ENCODE results near the gene ANKRD31.
"Not testable (repeated sequence)": the region's sequence is repeated elsewhere in the genome, so short reads cannot be mapped to it uniquely, and the experiment has no call there.

Gene ANKRD31

DNA sequence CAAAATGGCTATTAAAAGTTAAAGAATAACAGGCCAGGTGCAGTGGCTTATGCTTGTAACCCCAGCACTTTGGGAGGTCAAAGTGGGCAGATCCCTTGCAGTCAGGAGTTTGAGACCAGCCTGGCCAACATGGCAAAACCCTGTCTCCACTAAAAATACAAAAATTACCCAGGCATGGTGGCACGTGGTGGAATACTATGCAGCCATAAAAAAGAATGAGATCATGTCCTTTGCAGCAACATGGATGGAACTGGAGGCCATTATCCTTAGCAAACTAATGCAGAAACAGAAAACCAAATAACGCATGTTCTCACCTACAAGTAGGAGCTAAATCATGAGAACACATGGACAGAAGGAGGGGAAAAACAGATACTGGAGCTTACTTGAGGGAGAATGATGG lies 15.9 kb downstream of the ANKRD31 start:
- DNase-seq, result not testable (repeated sequence)

DNA sequence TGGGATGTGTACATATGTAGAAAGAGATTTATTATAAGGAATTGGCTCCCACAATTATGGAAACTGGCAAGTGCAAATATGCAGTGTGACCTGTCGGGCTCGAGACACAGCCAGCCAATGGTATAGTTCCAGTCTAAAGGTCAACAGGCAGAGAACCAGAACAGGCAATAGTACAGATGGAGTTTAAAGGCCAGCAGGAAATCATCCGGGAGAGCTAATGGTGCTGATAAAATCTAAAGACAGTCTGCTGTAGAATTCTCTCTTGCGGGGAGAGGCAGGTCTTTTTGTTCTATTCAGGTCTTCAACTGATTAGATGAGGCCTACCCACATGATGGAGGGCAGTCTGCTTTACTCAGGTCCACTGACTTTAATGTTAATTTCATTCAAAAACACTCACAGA lies 21.8 kb downstream of the ANKRD31 start:
- no peak for DNase-seq

- DNase-seq, result no peak
Measured at GRCh38 chr5:75214409-75214808, 22.3 kb downstream of the ANKRD31 start.

DNA sequence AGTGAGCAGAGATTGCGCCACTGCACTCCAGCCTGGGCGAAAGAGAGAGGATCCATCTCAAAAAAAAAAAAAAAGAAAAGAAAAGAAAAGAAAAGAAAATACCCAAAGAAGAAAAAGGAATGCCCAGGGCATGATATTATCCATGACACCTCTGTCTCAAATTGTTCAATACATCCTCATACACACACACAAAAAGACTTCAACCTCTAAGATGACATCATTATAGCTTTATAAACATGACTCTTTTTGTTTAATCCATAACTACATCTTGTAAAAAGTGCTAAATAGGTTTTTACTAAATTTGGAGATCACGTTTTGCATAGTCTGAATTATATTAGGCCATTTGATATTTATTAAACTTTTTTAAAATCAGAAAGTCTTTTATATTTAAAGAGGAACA lies 33.1 kb downstream of the ANKRD31 start:
- no peak for DNase-seq

DNA sequence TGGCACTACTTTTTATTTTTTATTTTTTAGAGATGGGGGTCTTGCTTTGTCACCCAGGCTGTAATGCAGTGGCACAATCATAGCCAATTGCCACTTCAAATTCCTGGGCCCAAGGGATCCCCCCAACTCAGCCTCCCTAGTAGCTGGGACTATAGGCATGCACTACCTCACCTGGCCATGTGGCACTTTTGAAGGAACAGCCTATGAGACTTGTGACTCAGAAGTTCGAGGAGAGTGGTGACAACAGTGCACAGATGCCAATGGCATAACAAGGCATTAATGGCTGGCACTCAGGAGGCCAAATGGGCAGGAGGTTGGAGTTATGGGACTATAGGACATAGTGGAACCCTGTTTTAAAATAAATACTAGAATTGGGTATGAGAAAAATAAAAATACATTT lies 33.7 kb downstream of the ANKRD31 start:
- no peak for DNase-seq

GRCh38 chr5:75200776-75201175 lies 35.9 kb downstream of the ANKRD31 start:
- no peak for DNase-seq

- no peak for DNase-seq
Measured at GRCh38 chr5:75199946-75200345, 36.7 kb downstream of the ANKRD31 start.

DNA sequence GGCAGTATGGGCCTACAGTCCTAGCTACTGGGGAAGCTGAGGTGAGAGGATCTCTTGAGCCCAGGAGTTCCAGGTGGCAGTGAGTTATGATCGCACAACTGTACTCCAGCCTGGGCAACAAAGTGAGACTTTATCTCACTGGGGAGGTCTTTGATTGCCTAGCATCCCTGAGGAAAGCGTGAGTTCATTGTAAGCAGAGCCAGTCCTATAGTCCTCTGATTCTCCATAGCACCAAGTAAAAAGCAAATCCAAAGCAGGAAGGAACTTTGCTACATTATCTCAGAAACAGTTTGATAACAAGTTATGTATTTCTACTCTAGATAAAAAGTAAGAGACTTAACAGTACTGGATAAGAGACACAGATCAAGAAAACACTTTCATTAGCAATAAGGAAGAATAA lies 37.6 kb downstream of the ANKRD31 start:
- no peak for DNase-seq

- DNase-seq, result no peak
Measured at GRCh38 chr5:75197745-75198144, 38.9 kb downstream of the ANKRD31 start.

- DNase-seq, result no peak
Measured at GRCh38 chr5:75192804-75193203, 43.9 kb downstream of the ANKRD31 start.

- no peak for DNase-seq
Measured at GRCh38 chr5:75192264-75192663, 44.4 kb downstream of the ANKRD31 start.

GRCh38 chr5:75190227-75190626 lies 46.5 kb downstream of the ANKRD31 start:
- DNase-seq, result no peak

DNA sequence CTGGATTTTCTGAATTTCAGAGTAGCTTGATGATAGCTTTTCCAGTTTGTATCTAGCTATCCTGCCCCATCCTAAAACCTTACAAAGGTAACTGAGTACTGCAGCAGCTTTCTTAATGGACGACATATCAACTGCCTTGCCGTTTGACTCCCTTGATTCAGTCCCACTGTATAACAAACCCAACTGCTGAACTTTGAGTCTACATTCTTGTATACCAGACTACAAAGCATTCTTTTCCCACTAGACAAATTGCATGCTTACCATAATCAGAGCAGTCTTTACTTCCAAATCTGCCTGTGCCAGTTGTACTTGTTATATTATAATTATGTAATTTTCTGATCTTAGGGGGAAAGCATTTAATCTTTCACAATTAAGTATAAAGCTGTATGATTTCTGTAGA lies 47.3 kb downstream of the ANKRD31 start:
- no peak for DNase-seq

DNA sequence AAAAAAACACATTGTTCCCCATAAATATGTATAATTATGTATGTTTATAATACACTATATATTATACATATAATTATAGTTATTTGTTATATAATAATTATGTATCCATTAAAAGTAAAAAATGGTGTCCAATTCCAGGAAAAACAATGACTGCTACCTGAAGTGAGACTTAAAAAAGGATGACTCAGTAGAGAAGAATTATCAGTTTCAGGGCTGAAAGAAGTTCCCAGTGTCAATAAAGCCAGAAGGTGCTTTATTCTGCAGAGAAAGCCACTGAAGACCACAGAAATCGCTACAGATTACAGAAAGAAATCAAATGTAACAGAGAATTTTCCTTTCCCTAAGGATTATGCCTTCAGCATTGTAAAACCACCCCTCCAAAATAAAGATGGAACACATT lies 50.9 kb downstream of the ANKRD31 start:
- DNase-seq, result no peak

GRCh38 chr5:75176009-75176408 lies 60.7 kb downstream of the ANKRD31 start:
- DNase-seq, result not testable (repeated sequence)

DNA sequence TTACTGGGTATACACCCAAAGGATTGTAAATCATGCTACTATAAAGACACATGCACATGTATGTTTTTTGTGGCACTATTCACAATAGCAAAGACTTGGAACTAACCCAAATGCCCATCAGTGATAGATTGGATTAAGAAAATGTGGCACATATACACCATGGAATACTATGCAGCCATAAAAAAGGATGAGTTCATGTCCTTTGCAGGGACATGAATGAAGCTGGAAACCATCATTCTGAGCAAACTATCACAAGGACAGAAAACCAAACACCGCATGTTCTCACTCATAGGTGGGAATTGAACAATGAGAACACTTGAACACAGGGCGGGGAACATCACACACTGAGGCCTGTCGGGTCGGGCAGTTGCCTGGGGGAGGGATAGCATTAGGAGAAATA lies 61.8 kb downstream of the ANKRD31 start:
- not testable (repeated sequence) for DNase-seq

DNA sequence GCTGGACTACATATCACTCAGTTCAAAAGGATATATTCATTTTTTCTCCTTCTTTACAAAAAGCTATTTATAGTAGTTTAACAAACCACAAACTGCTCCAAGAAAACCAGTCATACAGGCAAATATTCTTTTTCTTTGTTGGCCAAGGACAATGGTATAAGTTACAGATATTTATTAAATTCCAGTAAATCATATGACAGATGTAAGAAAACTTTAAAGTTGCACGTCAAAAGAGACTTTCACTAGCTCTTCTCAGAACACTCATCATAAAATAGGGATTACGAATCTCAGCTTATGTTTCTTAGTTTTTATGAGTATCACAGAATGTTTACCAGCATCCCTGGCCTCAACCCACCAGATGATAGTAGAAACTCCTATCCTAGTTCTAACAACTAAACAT lies 67.2 kb downstream of the ANKRD31 start:
- DNase-seq, result no peak

DNA sequence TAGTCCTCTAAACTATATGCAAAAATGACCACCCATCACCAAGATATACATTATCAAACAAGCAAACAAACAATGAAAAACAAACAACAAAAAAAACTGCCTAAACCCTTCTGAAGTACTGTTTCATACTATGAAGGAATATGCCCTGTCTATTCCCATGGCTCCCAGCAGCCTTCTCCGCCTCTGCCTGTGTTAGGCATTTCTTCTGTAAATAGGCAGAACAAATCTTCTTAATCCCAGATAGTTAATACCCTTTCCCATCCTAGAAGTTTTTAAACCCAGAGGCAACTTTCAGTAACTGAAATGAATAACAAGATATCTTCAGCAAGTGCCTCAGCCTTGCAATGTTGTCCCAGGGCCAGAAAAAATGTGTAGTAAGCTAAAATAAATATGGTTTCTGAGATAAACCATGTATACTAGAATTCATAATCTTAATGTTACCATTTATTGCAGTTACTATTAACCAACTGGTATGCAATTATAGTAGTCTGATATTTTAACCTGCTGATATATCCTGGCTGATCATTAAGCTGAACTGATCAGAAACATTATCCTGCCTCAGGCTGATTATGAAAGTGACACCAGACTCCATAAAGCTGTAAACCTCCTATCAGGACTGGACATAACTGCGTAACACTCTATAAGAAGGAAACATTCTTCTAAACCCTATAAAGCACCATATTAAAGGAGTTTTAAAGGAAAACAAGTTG lies 68.5 kb downstream of the ANKRD31 start:
- DNase-seq, result no peak

DNA sequence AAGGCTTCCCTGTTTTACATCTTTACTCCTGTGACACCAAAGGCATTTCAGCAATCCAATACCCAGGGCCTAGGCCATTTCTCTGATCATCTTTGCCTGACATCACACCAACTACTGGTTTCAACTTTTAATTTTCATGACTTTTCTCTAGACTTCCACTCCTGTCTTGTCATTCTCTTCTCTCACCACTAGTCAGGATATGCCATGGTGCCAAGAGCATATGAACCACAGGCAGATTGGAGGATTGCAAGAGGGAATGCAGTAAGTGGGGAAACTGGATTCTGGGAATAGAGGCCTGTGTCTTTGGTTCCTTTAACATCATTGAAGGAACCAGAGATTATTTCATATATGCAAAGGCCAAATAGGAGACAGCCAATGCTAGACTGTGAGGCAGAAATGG lies 69.3 kb downstream of the ANKRD31 start:
- DNase-seq, result no peak

GRCh38 chr5:75161508-75161907 lies 75.2 kb downstream of the ANKRD31 start:
- DNase-seq, result not testable (repeated sequence)

DNA sequence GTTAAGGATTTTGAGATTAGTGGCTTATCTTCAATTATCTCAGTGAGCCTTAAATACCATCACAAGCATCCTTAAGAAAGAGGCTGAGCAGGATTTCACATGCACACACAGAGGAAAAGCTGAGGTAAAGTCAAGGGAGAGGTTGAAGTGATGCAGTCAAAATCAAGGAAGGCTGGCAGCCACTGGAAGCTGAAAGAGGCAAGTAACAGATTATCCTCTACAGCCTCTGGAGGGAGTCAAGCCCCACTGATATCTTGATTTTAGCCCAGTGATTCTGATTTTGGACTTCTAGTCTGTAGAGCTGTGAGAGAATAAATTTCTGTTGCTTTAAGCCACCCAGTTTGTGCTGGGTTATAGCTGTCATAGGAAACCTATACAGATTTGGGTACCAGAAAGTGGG lies 80.1 kb downstream of the ANKRD31 start:
- no peak for DNase-seq

DNA sequence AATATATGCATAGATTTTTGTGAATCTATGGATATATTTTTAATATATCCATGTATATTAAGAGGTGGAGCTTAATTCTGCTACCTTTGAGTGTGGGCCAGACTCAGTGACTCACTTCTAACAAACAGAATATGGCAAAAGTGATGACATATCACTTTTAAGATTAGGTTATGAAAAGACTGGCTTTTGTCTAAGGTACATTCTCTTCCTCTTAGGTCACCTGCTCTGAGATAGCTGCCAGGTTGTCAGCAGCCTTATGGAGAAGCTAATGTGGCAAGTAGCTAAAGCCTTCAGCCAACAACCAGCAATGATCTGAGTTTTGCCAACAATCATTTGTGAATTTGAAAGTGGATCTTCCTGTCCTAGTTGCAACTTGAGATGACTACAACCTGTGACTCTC lies 83.8 kb downstream of the ANKRD31 start:
- DNase-seq, result no peak

- no peak for DNase-seq
Measured at GRCh38 chr5:75148051-75148450, 88.6 kb downstream of the ANKRD31 start.

DNA sequence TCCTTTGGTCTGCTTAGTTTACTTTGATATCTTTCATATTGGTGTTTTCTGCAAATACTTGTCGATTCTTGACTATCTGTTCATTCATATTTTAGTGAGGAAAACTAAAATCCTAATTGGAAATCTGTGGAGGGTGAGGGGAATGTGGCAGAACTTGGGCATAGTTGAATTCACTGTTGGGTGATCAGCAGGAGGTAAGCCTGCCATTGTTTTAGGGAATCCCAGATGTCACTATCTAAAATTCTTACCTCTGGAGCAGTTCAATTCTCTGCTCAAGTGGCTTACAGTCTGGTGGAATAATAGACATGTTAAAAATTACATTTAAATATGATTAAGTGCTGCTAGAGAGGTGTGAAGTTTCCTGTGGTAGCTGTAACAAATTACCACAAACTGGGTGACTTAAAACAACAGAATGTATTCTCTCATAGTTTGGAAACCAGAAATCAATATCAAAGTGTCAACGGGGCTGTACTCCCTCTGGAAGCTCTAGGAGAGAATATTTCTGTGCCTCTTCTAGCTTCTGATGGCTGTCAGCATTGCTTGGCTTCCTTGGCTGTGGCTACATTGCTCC lies 94.0 kb downstream of the ANKRD31 start:
- DNase-seq, result no peak

- no peak for DNase-seq
Measured at GRCh38 chr5:75140277-75140676, 96.4 kb downstream of the ANKRD31 start.

All from NCI-H1048 (cell line).